ENCODE results near the gene NFIB. TPM values are rescaled to one million over a fixed set of nuclear protein-coding genes. Genes with fewer than 3 reads are reported as not detected.

The NFIB gene
- total RNA-seq, 2 experiments from 2014 or later, result not detected

DNA sequence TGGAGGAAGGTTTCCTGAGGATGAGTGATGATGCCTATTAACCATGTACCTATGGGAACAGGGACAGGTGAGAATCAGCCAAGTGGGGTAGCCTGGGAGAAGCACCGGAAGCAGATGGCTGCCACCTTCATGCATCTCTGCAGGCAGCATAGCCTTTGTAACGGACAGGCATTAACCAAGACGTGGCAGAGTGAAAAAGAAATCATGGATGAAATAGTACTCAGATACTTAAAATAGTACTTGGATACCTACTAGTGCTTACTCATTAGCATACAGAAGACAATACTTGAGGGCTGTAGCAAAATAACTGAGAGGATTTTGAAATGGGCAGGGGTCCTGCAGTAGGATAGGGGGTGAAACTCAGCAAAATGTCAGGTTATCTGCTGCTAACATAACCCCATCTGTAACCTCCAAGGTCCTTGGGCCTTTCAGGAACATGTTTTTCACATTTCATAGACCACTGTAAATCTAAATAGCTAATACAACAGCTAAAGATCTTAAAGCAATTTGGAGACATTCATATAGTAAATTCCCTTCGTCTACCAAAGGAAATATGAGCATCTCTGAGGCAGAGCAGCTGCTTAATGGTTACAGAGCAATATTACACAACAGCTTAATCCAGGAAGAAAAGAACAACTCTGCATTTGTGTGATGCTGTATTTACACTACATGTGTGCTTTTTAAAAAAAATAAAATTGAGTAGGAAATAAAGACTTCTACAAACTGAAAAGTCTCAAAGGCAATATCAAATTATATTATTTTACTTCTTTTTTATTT, 154.3 kb downstream of the NFIB start:
- intact Hi-C loops (cut with DNase I, micrococcal nuclease), result no loop called here
- ChIA-PET POLR2A (no interaction called here), CTCF (no interaction called here)
- H3K27ac Mint-ChIP-seq, result no peak overlapping the region
- ATAC-seq (no peak), DNase-seq (no peak)
- peaks cover 12% of the 10 kb centered on the region for H3K27me3 Mint-ChIP-seq
- H3K36me3 Mint-ChIP-seq (ENCODE audit: low read depth), result no peaks in the 10 kb centered on the region
- H3K4me3 Mint-ChIP-seq, result no peak overlapping the region
- peaks cover 2% of the 10 kb centered on the region for H3K4me1 Mint-ChIP-seq
- no peaks in the 10 kb centered on the region for H3K9me3 Mint-ChIP-seq (ENCODE audit: low read depth)

DNA sequence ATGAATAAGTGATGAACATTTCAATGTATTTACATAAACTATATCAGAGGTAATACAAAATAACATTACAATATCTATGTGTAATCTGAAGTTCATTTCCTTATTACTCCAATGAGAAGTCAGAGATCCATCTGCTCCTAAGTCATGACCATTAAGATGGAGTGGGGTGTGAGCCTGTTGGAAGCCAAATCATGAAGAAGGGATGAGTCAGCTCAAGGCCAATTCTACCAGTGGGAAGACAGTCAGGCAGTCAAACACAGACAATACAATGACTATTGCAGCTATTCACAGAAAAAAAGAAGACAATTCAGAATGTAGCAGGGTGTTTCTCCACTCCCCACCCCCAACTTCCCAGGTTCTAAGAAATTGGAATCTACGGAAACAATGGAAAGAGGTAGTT, 155.0 kb downstream of the NFIB start:
- POLR2A ChIA-PET, result no interaction called here
- H3K27ac Mint-ChIP-seq, result no peak overlapping the region
- peaks cover 13% of the 10 kb centered on the region for H3K27me3 Mint-ChIP-seq
- peaks cover 2% of the 10 kb centered on the region for H3K4me1 Mint-ChIP-seq
- intact Hi-C loops (cut with DNase I, micrococcal nuclease), result no loop called here
- CTCF ChIA-PET, result no interaction called here
- no peak overlapping the region for H3K4me3 Mint-ChIP-seq
- no peaks in the 10 kb centered on the region for H3K9me3 Mint-ChIP-seq (ENCODE audit: low read depth)
- DNase-seq (no peak), ATAC-seq (no peak)
- H3K36me3 Mint-ChIP-seq (ENCODE audit: low read depth), result no peaks in the 10 kb centered on the region

DNA sequence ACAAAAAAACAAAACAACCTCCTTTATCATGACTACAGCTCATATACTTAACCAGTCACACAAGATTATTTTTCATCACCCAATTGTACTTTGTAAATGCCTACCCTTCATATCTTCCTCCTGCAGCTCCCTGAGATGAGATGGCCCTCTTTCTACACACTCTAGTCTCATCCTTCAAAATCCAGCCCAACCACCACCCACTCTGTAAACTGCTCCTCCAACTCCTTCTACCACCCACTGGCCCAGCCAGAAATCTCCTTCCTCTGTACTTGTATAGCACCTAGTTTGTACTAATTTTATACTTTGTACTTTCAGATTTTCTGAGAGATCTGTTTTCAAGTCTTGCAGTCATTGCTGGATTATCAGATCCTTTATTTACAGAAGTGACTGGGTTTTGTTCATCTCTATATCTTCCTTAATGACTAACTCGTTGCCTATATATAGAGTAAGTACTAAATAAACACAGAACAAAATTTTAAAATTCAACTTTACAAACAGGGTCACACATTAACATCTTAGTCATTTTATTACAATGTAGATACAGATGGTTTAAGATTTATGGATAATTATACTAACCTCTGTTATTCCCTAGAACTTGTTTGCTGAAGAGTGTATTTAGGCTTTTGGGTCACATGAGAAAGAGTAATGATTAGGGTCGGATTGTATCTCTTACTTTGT, 155.7 kb downstream of the NFIB start:
- H3K36me3 Mint-ChIP-seq (ENCODE audit: low read depth), result no peaks in the 10 kb centered on the region
- H3K4me3 Mint-ChIP-seq, result no peak overlapping the region
- ChIA-PET POLR2A (no interaction called here), CTCF (no interaction called here)
- intact Hi-C loops (cut with DNase I, micrococcal nuclease), result no loop called here
- H3K27me3 Mint-ChIP-seq, result peaks cover 13% of the 10 kb centered on the region
- DNase-seq (no peak), ATAC-seq (no peak)
- no peaks in the 10 kb centered on the region for H3K9me3 Mint-ChIP-seq (ENCODE audit: low read depth)
- no peak overlapping the region for H3K27ac Mint-ChIP-seq
- H3K4me1 Mint-ChIP-seq, result peaks cover 2% of the 10 kb centered on the region

DNA sequence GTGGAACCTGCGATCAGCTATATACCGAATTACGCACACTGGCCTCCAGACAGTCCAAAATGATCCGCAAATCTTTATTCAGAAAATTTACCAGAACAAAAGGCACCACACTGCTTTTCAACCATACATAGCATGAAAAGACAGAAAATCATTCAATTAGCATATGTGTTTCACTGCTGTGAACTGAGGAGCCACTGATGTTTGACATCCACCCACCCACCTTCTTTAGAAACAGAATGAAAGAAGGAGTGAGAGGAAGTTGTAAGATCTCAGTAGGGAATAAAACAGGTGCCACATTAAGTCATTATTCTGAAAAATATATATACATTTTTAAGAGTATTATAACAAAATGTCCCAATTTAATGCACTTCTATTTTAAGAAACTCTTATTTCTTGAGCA, 156.8 kb downstream of the NFIB start:
- Mint-ChIP-seq H3K4me1 (peaks cover 2% of the 10 kb centered on the region), H3K4me3 (no peak overlapping the region), H3K36me3 (ENCODE audit: low read depth) (no peaks in the 10 kb centered on the region), H3K27ac (no peak overlapping the region), H3K27me3 (peaks cover 13% of the 10 kb centered on the region), H3K9me3 (ENCODE audit: low read depth) (no peaks in the 10 kb centered on the region)
- ChIA-PET POLR2A (no interaction called here), CTCF (interaction anchor here (0.7 kb wide), 1 partner anchor 378 kb away, joined by 3 read pairs; no protein-coding TSS in a partner anchor)
- intact Hi-C loops (cut with DNase I, micrococcal nuclease), result no loop called here
- DNase-seq, result no peak
- no peak for ATAC-seq

DNA sequence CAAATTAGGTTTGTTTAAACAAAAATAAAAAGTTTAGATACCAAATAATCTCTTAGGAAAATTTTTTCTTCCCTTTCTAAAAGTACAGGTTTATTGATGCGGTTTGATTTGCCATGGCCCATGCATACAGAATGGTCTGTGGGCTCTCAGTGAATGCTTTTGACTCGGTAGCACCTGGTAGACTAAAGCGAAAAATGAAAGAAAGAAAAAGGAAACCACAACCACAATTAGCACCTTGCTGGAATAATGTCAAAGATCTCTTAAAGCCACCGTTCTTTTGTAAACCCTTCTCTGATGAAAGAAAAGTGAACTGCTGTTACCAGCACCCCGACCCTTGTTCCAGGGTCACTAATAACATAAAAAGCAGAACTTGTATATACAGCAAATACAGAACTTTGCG, 157.9 kb downstream of the NFIB start:
- intact Hi-C loops (cut with DNase I, micrococcal nuclease), result no loop called here
- no peaks in the 10 kb centered on the region for H3K36me3 Mint-ChIP-seq (ENCODE audit: low read depth)
- ATAC-seq (no peak), DNase-seq (no peak)
- no peak overlapping the region for H3K4me3 Mint-ChIP-seq
- ChIA-PET CTCF (no interaction called here), POLR2A (no interaction called here)
- peaks cover 16% of the 10 kb centered on the region for H3K27me3 Mint-ChIP-seq
- peaks cover 1% of the 10 kb centered on the region for H3K9me3 Mint-ChIP-seq (ENCODE audit: low read depth)
- no peak overlapping the region for H3K27ac Mint-ChIP-seq
- peaks cover 2% of the 10 kb centered on the region for H3K4me1 Mint-ChIP-seq

DNA sequence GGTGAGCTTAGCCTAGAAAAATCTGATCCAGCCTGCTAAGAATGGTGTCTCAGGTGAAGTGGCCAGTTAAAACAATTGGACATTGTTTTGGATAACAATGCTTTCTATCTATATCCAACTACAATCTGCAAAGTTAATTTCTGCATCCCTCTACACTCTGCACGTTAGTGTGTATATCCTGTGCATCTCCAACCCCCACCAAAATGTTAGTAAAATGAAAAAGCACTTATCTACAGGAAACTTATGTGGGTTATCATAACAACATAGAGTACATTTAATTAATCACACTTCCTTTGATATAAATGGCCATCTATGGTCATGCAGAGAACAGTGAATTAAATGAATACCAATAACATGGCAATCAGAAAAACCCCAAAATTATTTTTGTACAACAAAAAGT, 158.7 kb downstream of the NFIB start:
- POLR2A ChIA-PET, result no interaction called here

DNA sequence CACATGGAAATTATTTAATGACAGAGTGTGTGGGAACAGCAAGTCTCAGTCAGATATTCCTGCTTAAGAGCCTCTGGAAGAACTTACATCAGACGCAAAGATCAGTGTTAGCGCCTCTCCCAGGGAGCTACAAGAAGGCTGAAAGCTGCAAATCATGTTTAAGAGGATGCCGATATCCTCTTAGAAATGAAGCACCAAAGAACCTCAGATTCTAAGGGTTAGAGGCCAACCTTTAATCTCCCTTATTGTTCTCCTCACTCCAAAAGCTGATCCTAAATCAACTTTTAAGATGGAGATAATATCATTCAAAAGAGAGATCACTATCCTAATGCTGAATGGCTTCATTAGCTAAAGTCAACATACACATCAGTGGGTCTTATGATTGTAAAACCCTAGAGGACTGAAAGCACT, 160.6 kb downstream of the NFIB start:
- ATAC-seq, result no peak
- CTCF ChIA-PET, result no interaction called here
- POLR2A ChIA-PET, result no interaction called here
- intact Hi-C loops (cut with DNase I, micrococcal nuclease), result no loop called here
- Mint-ChIP-seq H3K4me1 (peaks cover 2% of the 10 kb centered on the region), H3K27ac (no peak overlapping the region), H3K27me3 (peaks cover 12% of the 10 kb centered on the region), H3K36me3 (ENCODE audit: low read depth) (no peaks in the 10 kb centered on the region), H3K9me3 (ENCODE audit: low read depth) (peaks cover 2% of the 10 kb centered on the region), H3K4me3 (no peak overlapping the region)
- no peak for DNase-seq

More for the DNA sequence above, 158.7 kb downstream of the NFIB start:
- peaks cover 2% of the 10 kb centered on the region for H3K9me3 Mint-ChIP-seq (ENCODE audit: low read depth)
- intact Hi-C loops (cut with DNase I, micrococcal nuclease), result no loop called here
- H3K36me3 Mint-ChIP-seq (ENCODE audit: low read depth), result no peaks in the 10 kb centered on the region
- H3K4me3 Mint-ChIP-seq, result no peak overlapping the region
- DNase-seq, result no peak
- ATAC-seq, result no peak
- peaks cover 2% of the 10 kb centered on the region for H3K4me1 Mint-ChIP-seq
- H3K27me3 Mint-ChIP-seq, result peaks cover 17% of the 10 kb centered on the region
- H3K27ac Mint-ChIP-seq, result no peak overlapping the region
- CTCF ChIA-PET, result no interaction called here

DNA sequence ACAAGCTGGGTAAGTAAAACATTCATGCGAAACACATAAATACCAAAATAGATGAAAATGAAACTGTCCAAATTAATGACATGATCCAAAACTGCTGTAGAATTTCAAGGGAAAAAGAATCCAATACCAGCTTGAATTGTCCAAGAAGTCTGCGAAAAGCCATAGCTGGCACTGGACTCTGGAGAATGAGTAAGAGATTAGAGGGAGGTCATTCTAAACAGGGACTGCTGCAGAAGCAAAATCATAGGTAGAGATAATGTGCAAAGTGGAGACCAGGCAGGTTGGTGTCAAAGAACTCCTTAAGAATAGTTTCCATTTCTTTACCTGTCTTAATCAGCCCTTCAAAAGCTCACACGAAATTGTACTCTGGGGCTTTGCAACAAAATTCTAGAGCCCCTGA, 162.5 kb downstream of the NFIB start:
- CTCF ChIA-PET, result interaction anchor here (0.6 to 0.7 kb wide), 2 partner anchors 115 to 319 kb away, joined by 3 to 4 read pairs; no protein-coding TSS in a partner anchor
- Mint-ChIP-seq H3K27ac (no peak overlapping the region), H3K9me3 (ENCODE audit: low read depth) (peaks cover 2% of the 10 kb centered on the region), H3K36me3 (ENCODE audit: low read depth) (no peaks in the 10 kb centered on the region), H3K27me3 (peaks cover 10% of the 10 kb centered on the region), H3K4me3 (no peak overlapping the region), H3K4me1 (peaks cover 2% of the 10 kb centered on the region)
- ATAC-seq (no peak), DNase-seq (no peak)
- POLR2A ChIA-PET, result no interaction called here
- intact Hi-C loops (cut with DNase I, micrococcal nuclease), result no loop called here

DNA sequence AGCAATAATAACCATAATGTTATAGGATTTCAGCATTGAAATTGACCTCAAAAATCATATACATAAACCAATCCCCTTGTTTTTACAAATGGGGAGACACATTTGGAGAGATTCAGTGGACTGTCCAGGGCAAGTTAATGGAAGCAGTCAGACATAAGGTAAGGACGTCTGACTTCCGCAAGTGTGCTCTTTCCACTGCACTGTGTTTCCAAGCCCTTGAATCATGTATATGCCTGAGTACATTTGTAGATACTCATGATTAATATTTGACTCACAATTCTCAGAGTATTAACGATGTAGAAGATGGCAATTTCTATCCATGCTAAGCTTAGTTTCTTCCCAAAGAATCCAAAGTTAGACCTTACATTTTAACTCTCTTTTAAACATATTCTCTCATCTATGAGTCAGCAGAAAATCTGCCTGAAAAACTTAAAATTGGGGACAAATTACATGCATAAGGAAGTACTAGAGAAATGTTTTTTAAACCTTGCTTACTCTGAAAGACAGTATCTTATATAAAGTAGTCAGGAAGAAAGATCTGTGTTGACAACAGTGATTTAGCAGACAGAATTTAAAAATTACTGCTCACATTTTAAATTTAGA, 165.3 kb downstream of the NFIB start:
- ChIA-PET POLR2A (interaction anchor here (0.5 kb wide), 1 partner anchor 156 kb away, joined by 4 read pairs; no protein-coding TSS in a partner anchor), CTCF (no interaction called here)
- intact Hi-C loops (cut with DNase I, micrococcal nuclease), result no loop called here
- no peak for DNase-seq
- no peak overlapping the region for H3K4me3 Mint-ChIP-seq
- no peak for ATAC-seq
- no peaks in the 10 kb centered on the region for H3K4me1 Mint-ChIP-seq
- H3K27ac Mint-ChIP-seq, result no peak overlapping the region
- peaks cover 4% of the 10 kb centered on the region for H3K27me3 Mint-ChIP-seq
- peaks cover 2% of the 10 kb centered on the region for H3K9me3 Mint-ChIP-seq (ENCODE audit: low read depth)
- no peaks in the 10 kb centered on the region for H3K36me3 Mint-ChIP-seq (ENCODE audit: low read depth)

DNA sequence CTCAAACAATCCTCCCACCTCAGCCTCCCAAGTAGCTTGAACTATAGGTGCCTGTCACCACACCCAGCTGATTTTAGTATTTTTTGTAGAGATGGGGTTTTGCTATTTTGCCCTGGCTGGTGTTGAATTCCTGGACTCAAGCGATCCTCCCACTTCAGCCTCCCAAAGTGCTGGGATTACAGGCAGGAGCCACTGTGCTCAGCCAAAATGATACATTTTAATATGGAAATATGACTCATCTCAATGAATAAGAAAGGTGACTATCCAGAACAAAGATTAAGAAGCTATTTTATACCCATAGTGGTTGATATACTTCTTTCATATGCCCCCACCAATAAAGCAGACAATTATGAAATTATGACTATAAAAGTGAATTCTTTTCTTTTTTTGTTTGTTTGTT, 166.2 kb downstream of the NFIB start:
- no peak for ATAC-seq
- Mint-ChIP-seq H3K27ac (no peak overlapping the region), H3K27me3 (peaks cover 4% of the 10 kb centered on the region), H3K4me1 (no peaks in the 10 kb centered on the region), H3K9me3 (ENCODE audit: low read depth) (peaks cover 2% of the 10 kb centered on the region), H3K4me3 (no peak overlapping the region), H3K36me3 (ENCODE audit: low read depth) (no peaks in the 10 kb centered on the region)
- ChIA-PET POLR2A (interaction anchor here (0.5 kb wide), 1 partner anchor 156 kb away, joined by 4 read pairs; no protein-coding TSS in a partner anchor), CTCF (no interaction called here)
- intact Hi-C loops (cut with DNase I, micrococcal nuclease), result no loop called here
- no peak for DNase-seq

DNA sequence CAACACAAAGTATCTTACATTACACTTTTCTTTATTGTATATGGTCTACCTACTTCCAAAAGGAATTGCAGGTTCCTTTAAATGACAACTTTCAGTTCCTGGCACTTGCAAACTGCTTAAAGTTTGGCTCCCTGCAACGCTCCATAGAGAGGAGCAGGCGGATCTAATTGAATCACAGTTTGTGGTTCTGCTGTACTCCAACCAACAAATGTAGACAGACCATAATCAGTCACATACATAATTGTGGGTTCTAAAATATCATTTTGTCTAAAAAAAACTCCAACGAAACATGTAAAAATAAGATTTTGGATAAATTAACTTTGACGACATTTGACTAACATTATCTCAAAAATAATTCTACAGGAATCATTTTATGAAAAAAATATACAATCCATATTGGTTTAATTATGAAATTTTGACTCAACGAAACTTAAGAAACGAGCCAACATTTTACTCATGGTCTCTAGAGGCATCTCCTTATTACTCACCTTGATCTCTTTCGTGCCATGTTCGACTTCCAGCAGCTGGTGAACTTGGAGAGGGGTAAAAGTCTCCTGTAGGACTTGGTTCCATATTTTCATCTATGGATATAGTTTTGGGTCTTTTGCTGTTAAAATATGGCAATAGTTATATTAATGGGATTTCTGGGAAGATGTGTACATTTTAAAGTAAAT, 167.6 kb downstream of the NFIB start:
- H3K4me1 Mint-ChIP-seq, result no peaks in the 10 kb centered on the region
- ChIA-PET CTCF (no interaction called here), POLR2A (no interaction called here)
- H3K27me3 Mint-ChIP-seq, result peaks cover 4% of the 10 kb centered on the region
- intact Hi-C loops (cut with DNase I, micrococcal nuclease), result no loop called here
- peaks cover 2% of the 10 kb centered on the region for H3K9me3 Mint-ChIP-seq (ENCODE audit: low read depth)
- no peak overlapping the region for H3K4me3 Mint-ChIP-seq
- no peaks in the 10 kb centered on the region for H3K36me3 Mint-ChIP-seq (ENCODE audit: low read depth)
- no peak for ATAC-seq
- DNase-seq, result no peak
- no peak overlapping the region for H3K27ac Mint-ChIP-seq

Data from activated CD4-positive, alpha-beta T cell treated with anti-CD3 and anti-CD28 coated beads for 36 hours (primary cell).